Fibroblast of upper back skin (primary cell): ENCODE measurements around the gene NSMCE1.

Experiments
- DNase-seq: peaks from one replicate; pipeline ENCODE4 v3.0.0-alpha.2; 2013

NSMCE1 gene, protein sequence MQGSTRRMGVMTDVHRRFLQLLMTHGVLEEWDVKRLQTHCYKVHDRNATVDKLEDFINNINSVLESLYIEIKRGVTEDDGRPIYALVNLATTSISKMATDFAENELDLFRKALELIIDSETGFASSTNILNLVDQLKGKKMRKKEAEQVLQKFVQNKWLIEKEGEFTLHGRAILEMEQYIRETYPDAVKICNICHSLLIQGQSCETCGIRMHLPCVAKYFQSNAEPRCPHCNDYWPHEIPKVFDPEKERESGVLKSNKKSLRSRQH

DNA sequence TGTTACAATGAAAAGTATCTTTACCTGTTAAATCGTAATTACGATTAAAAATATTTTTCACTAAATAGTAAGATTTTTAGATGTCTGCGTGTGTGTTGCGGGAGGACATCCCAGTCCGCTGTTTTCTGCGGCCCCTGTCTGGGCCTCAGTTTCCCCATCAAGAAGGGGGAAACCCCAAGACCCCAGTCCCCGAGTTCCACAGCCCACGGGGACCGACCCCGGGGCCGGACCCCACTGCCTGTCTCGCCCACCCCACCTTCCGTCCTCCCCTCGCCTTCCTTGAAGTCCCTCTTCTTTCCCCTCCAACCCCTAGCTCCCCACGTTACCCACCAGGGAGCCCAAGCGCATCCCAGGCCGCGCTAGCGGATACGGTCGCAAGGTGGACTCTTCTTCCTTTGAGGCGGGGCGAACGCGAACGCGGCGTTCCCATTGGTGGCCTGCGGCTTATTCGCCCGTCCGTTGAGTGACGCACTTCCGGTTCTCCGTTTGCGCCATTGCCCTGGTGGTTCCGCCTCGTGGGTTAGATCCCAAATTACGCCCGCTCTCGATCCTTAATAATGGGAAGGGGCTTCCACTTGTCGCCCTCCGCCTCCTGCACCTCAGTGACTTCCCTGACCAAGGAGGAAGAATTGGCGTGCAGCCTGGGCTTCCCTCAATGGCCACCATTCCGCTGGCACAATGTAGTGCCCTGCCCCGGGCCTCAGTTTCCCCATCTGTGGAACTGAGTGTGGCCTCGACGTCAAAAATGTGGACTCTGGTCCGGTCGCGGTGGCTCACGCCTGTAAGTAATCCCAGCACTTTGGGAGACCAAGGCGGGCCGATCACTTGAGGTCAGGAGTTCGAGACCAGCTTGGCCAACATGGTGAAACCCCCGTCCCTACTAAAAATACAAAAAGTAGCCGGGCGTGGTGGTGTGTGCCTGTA is at the start of gene NSMCE1:
Gene NSMCE1 (minus strand): TSS at position 397 of the 924 bp plus-strand sequence. CDS start 11,202 bp downstream, outside the sequence.
- DNase-seq: peak; percentile 96

- DNase-seq: no peak
These were observed 49.3 kb upstream of the NSMCE1 start for GRCh38 chr16:27317738-27318391.

DNA sequence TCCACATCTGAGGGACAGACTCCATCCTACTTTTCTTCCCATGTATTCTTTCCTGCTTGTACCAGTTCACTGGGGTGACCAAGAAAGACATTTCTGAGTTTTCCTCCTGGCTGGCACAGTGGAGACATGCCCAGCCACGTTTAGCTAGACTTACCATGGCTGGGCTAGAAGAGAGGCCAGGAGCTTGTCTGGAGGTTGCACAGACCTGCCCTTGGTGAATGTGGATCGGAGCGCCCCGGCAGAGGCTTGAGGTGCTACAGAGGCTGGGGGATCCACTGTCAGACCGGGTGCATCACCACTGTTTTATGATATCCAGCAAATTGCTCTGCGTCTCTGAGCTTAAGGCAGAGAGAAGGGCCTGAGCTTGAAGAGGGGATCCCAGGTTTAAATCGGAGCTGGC is 48.7 kb upstream of the NSMCE1 start:
- no peak for DNase-seq

DNA sequence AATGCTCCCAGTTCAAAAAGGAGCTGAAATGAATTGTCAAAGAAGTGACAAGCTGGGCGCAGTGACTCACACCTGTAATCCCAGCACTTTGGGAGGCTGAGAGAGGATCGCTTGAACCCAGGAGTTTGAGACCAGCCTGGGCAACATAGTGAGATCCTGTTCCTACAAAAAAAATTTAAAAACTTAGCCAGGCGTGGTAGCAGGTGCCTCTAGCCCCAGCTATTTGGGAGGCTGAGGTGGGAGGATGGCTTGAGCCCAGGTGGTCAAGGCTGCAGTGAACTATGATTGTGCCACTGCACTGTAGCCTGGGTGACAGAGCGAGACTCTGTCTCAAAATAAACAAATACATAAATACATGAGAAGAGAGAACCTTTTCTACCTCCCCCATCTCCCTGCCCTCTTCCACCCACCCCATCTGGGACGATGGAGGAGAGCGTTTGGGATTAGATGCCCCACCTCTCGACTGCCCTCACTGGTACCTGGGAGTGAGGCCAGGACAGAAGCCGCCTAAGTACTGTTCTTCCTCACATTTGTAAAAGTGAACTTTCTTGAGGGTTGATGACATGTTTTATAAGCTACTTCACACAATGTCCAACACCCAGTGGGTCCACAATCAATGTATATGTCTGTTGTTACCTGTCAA is 47.6 kb upstream of the NSMCE1 start:
- no peak for DNase-seq

DNA sequence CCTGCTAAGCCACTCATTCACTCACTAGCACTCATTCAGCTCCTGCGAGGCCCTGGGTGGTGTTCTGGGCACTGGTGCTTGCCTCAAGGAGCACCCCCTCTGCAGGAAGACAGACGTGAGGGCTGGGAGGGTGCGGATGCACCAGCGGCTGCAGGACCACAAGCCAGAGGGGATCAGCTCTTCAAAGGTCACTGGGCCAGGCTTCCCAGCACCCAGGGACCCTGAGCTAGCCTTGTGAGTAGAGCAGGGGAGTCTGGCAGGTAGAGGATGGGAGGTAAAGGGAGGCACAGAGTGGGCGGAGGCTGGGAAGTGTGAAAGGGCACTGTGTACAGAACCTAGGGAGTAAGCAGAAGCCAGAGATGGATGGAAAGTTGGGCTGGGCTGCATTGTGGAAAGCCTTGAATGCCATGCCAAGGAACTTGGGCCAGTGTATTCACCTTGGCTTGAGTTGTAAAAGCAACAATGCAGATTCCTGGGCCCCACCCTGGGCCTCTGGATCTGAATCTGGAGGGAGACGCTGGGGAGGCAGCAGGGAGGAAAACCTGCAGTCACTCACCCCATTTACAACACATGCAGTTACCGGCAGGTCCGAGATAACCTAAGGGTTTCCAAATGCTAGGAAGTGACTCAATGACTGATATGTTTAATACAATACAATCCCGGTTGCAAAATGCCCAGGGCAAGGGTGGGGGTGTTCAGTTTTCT is 46.9 kb upstream of the NSMCE1 start:
- peak; percentile 40 for DNase-seq

DNA sequence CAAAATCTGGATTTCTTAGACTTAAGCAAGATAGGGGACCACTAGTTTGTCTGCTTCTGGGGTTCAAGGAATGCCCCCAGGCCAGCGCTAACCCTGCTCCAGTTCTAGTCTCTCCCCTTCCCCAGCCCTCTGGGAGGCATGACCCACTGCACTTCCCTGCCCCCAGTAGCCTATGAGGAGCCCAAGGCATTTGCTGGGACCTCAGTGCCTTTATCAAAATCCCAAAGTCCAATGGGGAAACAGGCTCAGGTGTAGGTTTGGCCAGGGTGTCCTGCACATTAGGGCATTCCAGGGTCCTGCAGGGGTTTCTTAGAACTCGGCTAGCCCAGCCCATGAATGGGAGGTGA is 46.4 kb upstream of the NSMCE1 start:
- DNase-seq: no peak

DNA sequence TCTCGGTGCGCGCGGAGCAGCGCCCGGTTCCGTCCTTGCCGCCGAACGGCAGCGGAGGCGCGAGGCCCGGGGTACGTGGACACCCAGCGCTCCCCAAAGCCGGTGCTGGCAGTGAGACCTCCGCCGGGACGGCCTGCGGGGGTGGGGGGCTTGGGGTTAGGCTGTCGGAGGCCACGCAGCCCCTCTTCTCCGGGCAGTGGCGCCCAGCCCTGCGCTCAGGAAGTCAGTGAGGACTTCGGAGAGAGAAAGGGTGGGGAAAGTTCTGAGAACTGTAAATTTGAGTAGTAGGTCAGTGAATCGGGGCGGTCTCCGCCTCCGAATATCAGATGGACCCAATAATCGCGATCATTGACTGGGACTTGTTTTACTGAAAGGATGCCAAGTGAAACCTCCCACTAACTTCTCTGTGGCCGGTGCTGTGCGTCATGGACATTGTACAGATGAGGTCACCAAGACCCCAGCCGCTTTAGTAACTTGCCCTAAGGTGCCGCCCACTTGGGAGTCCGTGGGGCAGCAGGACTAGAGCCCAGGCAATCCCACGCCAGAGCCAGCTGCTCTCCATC is 45.7 kb upstream of the NSMCE1 start:
- peak; percentile 83 for DNase-seq

DNA sequence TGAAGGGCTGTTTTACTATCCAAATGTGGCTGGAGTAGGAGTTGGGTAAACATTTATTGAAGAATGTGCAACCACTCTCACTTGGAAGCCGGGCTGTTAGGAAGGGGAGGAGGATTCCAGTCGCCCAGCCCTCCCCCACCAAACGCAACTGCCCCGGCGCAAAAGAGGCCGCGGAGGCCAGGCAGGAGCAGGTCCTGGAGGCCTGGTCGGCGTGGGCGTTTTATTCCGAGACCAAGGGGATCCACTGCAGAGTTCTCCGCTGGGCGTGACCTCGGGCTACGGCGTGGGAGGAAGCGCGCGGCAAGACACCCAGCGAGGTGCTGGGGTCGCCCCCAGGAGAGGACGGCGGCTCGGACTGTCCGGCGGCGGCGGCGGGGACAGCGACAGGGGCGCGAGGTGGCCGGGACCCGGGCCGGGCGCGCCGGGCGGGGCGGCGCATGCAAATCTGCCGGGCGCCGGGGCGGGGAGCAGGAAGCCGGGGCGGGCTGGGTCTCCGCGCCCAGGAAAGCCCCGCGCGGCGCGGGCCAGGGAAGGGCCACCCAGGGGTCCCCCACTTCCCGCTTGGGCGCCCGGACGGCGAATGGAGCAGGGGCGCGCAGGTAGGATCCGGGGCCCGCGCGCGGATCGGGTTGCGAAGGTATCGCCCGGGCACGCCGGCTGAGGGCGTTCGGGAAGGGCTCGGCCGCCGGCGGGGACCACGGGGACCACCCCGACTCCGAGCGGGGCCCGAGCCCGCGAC is 45.0 kb upstream of the NSMCE1 start, which contains the start of gene IL4R:
Gene IL4R (plus strand): TSS at position 553 of the 739 bp plus-strand sequence. CDS start 26,230 bp downstream, outside the sequence.
- DNase-seq: peak; percentile 48

DNA sequence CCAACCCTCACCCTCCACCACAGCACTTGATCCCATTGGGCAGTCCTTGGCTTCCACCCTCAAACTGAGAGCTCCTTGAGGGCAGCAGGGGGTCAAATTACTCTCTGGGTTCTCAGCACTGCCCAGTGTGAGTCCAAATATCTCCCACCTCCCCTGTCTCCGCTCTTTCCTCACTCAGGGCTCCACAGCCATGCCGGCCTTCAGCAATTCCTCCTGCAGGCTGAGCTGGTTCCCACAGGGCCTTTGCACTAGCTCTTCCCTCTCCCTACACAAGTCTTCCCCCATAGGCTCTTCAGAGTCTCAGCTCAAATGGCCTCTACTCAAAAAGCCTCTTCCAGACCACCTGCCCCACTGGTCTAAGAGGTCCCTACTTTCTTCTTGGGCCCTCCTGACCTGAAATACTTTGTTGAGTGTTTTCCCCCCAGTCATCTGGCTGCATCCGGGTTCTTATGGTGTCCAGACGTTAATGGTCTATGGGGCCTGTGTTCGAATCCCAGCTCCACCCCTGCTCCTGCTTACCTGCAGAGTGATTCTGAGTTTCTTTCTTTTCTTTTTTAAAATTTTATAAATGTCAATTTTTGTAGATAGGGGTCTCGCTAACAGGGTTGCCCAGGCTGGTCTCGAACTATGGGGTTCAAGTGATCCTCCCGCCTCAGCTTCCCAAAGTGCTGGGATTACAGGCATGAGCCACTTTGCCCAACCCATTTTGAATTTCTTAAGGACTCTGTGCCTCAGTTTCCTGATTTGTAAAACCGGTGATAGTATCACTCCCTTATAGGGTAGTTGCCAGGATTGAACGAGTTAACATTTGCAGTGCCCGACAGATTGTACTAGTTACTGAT is 44.2 kb upstream of the NSMCE1 start:
- DNase-seq: no peak

DNA sequence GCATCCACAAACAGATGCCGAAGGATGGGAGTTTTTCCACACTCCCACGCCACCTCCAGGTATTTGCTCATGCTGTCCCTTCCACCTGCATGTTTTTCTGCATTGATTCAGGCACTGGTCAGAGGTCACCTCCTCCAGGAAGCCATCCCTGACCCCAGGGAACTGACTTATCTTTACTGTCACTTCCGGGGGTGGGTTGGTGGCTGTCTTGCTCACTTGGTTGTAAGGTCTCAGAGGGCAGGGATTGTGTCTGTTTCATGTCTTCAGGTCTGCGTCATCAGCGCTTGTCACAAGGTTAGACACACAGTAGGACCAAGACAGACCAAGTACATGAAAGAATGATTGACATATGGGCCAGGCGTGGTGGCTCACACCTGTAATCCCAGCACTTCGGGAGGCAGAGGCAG is 43.3 kb upstream of the NSMCE1 start:
- no peak for DNase-seq

GRCh38 chr16:27311448-27311830 is 42.9 kb upstream of the NSMCE1 start:
- no peak for DNase-seq

DNA sequence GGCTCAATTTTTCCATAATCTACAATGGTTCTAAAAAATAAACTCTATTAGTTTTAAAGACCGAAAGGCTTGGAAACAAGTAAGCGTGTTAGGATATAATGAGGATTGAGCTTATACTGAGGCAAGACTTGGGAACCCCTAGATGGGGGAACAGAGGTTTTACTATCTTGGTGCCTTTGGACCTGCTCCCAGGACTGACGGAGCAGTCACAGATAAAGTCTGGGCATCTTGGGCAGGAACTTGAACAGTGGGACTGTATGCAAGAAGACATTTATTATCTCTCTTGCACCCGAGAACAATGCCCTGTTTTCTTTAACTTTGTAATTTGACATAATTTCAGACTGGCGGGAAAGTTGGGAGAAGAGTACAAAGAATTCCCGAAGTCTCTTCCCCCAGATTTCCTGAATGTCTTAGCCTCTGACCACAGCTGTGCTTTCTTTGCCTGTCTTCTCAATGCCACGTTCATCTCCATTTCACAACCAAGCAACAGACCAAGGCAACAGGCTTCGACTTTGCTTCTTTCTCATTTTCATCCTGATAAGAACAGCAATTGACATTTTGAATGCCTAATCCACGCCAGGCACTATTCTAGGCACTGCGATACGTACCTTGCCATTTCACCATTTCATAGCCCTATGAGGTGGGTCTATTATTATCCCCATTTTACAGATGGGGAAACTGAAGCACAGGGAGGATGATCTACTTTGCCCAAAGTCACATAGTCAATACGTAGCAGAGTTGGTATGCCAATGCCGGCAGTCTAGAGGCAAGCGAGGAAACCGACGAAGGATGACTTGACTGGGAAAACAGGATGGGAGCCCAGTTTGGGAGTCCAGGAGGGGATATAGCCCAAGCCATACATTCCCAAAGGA is 42.2 kb upstream of the NSMCE1 start:
- DNase-seq: no peak

- no peak for DNase-seq
These were observed 40.2 kb upstream of the NSMCE1 start for GRCh38 chr16:27308792-27309191.

- no peak for DNase-seq
These were observed 37.4 kb upstream of the NSMCE1 start for GRCh38 chr16:27305839-27306442.

GRCh38 chr16:27304881-27305745 is 36.5 kb upstream of the NSMCE1 start:
- no peak for DNase-seq

DNA sequence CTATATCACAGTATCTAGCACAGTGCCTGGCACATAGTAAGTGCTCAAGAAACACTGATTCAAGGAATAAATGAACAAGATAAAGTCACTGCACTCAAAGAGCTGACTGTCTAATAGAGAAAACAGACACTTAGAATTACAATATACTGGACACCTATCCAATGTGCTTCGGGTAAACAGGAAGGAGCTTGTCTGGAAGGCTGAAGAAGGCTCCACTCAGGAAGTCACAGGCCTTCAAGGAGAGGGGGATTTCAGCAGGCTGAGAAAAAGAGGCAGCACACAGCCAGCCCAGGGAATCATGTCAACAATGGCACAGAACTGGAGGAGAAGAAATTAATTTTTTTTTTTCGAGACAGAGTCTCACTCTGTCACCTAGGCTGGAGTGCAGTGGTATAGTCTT is 35.5 kb upstream of the NSMCE1 start:
- DNase-seq: no peak

- DNase-seq: no peak
These were observed 34.9 kb upstream of the NSMCE1 start for GRCh38 chr16:27303256-27304100.
